MM.1S (cell line): Measurements from ENCODE around the gene DAO.

Experiments
- DNase-seq: peaks from one replicate; pipeline ENCODE4 v3.0.0-alpha.2; 2015
- H2AFZ ChIP-seq: fragments of 300-600 bp; sonication (generic); 2 replicates; pipeline ENCODE4 v1.6.0; 2016; ENCODE audit warnings: antibody characterized with exemption, low read length
- H3F3A ChIP-seq: fragments of 300-600 bp; sonication (generic); 2 replicates; pipeline ENCODE4 v1.6.1; 2016; ENCODE audit warnings: mild to moderate bottlenecking, antibody characterized with exemption, low read length, moderate library complexity, mixed read lengths; ENCODE audit not compliant: insufficient read depth
- H3K27ac ChIP-seq: fragments of 300-600 bp; sonication (generic); 2 replicates; pipeline ENCODE4 v1.5.1; 2016; ENCODE audit warnings: mild to moderate bottlenecking, low read length
- H3K27me3 ChIP-seq: fragments of 300-600 bp; sonication (generic); replicated peaks from 2 replicates; pipeline ENCODE4 v1.6.0; 2016; ENCODE audit warnings: low read length; ENCODE audit not compliant: insufficient read depth
- H3K36me3 ChIP-seq: fragments of 300-600 bp; sonication (generic); replicated peaks from 2 replicates; pipeline ENCODE4 v1.6.1; 2016; ENCODE audit warnings: mild to moderate bottlenecking, low read length, mixed read lengths; ENCODE audit not compliant: insufficient read depth
- H3K4me1 ChIP-seq: fragments of 300-600 bp; sonication (generic); 2 replicates; pipeline ENCODE4 v1.6.1; 2016; ENCODE audit warnings: low read length, mixed read lengths
- H3K4me2 ChIP-seq: fragments of 300-600 bp; sonication (generic); 2 replicates; pipeline ENCODE4 v1.6.0; 2016; ENCODE audit warnings: low read depth, low read length
- H3K4me3 ChIP-seq: fragments of 300-600 bp; sonication (generic); 2 replicates; pipeline ENCODE4 v1.5.1; 2016; ENCODE audit warnings: low read length, mixed read lengths
- H3K79me2 ChIP-seq: fragments of 300-600 bp; sonication (generic); 2 replicates; pipeline ENCODE4 v1.6.1; 2016; ENCODE audit warnings: mixed run types, low read length, mixed read lengths
- H3K9ac ChIP-seq: fragments of 300-600 bp; sonication (generic); 2 replicates; pipeline ENCODE4 v1.6.1; 2016; ENCODE audit warnings: low read length, mixed read lengths
- H3K9me2 ChIP-seq: fragments of 300-600 bp; sonication (generic); replicated peaks from 2 replicates; pipeline ENCODE4 v1.6.1; 2016; ENCODE audit warnings: mild to moderate bottlenecking, low read length, mixed read lengths; ENCODE audit not compliant: insufficient read depth
- H3K9me3 ChIP-seq: fragments of 300-600 bp; sonication (generic); replicated peaks from 2 replicates; pipeline ENCODE4 v1.6.1; 2016; ENCODE audit warnings: mild to moderate bottlenecking, low read length, mixed read lengths; ENCODE audit not compliant: insufficient read depth
- H4K20me1 ChIP-seq: fragments of 300-600 bp; sonication (generic); 2 replicates; pipeline ENCODE4 v1.6.1; 2016; ENCODE audit warnings: mild to moderate bottlenecking, low read length, moderate library complexity, mixed read lengths; ENCODE audit not compliant: insufficient read depth
- EZH2 ChIP-seq: fragments of 300-600 bp; sonication (generic); optimal IDR thresholded peaks from 2 replicates; pipeline ENCODE3; 2017; ENCODE audit warnings: low read depth, mild to moderate bottlenecking, antibody characterized with exemption, low read length, mixed read lengths
- EZH2phosphoT487 ChIP-seq: fragments of 300-600 bp; sonication (generic); IDR thresholded peaks from 2 replicates; pipeline ENCODE4 v1.6.1; 2018; ENCODE audit warnings: antibody characterized with exemption, low read length
- TF ChIP-seq, protein P1 (sequence below): fragments of 300-600 bp; sonication (generic); IDR thresholded peaks from 2 replicates; pipeline ENCODE4 v1.5.1; 2016; ENCODE audit warnings: antibody characterized with exemption, low read length, mixed read lengths

The DAO gene

DNA sequence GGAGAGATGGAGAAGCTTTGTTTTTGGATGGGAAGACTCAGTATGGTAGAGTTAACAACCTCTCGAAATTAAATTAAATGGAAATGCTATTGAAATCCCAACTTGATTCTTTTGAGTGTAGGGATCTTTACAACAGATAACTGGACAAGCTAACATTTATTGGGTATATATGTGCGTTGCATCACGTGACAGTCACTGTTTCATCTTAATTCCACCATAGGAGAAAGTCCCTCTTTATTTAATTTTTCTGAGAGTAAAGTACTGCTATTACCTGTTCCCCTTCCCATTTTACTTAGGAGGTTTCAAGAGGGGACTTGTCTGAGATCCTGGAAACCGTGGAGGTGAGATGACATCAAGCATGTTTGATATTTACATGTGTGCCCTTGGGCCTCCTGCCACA, 11.1 kb upstream of the DAO start:
- H3K9me3 ChIP-seq: no peaks in the 10 kb centered on the region
- H3F3A ChIP-seq: no peaks in the 10 kb centered on the region
- H3K27me3 ChIP-seq: no peaks in the 10 kb centered on the region
- H3K4me1 ChIP-seq: no peaks in the 10 kb centered on the region
- no peak overlapping the region for H3K4me2 ChIP-seq
- no peak overlapping the region for H3K27ac ChIP-seq
- no peak overlapping the region for H2AFZ ChIP-seq
- DNase-seq: no peak
- no peaks in the 10 kb centered on the region for H3K79me2 ChIP-seq
- TF ChIP-seq, protein P1, sequence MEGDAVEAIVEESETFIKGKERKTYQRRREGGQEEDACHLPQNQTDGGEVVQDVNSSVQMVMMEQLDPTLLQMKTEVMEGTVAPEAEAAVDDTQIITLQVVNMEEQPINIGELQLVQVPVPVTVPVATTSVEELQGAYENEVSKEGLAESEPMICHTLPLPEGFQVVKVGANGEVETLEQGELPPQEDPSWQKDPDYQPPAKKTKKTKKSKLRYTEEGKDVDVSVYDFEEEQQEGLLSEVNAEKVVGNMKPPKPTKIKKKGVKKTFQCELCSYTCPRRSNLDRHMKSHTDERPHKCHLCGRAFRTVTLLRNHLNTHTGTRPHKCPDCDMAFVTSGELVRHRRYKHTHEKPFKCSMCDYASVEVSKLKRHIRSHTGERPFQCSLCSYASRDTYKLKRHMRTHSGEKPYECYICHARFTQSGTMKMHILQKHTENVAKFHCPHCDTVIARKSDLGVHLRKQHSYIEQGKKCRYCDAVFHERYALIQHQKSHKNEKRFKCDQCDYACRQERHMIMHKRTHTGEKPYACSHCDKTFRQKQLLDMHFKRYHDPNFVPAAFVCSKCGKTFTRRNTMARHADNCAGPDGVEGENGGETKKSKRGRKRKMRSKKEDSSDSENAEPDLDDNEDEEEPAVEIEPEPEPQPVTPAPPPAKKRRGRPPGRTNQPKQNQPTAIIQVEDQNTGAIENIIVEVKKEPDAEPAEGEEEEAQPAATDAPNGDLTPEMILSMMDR: no peak
- H3K36me3 ChIP-seq: no peaks in the 10 kb centered on the region
- H4K20me1 ChIP-seq: no peaks in the 10 kb centered on the region
- no peak overlapping the region for H3K4me3 ChIP-seq
- H3K9me2 ChIP-seq: no peaks in the 10 kb centered on the region
- H3K9ac ChIP-seq: no peak overlapping the region

DNA sequence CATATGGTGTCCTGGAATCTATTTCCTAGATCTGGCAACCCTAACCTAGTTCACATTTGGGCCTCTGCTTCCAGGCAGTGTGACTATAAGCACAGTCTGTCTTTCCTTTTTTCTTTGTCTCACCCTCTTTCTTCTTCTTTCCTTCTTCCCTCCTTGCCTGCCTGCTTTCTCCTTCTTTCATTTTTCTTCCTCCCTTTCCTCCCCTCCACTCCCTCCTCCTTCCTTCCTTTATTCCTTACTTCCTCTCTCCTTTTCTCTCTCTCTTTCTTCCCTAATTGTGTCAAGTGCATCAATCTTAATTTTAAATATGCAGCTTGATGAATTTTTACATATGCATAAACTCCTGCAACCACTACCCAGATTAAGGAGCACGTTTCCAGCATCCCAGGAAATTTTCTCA, 4.6 kb upstream of the DAO start:
- Histone ChIP-seq H3K9me3 (no peaks in the 10 kb centered on the region), H3K27ac (no peak overlapping the region), H3K79me2 (no peaks in the 10 kb centered on the region), H3K4me3 (no peak overlapping the region), H3K4me2 (no peak overlapping the region), H3K4me1 (no peaks in the 10 kb centered on the region), H3K9me2 (no peaks in the 10 kb centered on the region), H3K36me3 (no peaks in the 10 kb centered on the region), H3F3A (no peaks in the 10 kb centered on the region), H2AFZ (no peak overlapping the region), H4K20me1 (no peaks in the 10 kb centered on the region), H3K9ac (no peak overlapping the region), H3K27me3 (no peaks in the 10 kb centered on the region)
- no peak for DNase-seq
- TF ChIP-seq, protein P1: no peak
- no peak for TF ChIP-seq EZH2
- no peak for TF ChIP-seq EZH2phosphoT487

DNA sequence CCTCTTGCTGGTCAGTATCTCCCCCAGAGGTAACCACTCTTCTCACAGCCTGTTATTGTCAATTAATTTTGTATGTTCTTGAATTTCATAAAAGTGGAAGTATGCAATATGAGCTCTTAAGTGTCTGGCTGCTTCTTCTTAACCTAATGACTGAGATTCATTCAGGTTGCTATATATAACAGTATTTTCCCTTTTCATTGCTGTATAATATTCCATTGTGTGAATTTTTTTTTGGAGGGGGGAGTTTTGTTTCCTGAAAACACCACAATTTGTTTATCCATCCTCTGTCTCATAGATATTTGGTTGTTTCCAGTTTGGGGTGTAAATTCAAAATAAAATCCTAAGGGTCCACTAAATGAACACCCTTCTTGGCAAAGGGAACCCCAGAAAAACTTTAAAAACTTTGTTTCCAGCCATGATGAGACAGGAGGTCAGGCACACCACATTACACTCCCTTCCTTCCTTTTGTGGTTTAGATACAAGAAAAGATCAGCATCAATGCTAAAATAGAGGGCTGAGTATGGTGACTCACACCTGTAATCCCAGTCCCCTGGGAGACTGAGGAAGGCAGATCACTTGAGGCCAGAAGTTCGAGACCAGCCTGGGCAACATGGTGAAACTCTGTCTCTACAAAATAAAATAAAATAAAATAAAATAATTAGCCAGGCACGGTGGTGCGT, 4.1 kb upstream of the DAO start:
- Histone ChIP-seq H3K4me3 (no peak overlapping the region), H2AFZ (no peak overlapping the region), H3K4me1 (no peaks in the 10 kb centered on the region), H3K27me3 (no peaks in the 10 kb centered on the region), H3K9me3 (no peaks in the 10 kb centered on the region), H3K9ac (no peak overlapping the region), H3K36me3 (no peaks in the 10 kb centered on the region), H3F3A (no peaks in the 10 kb centered on the region), H4K20me1 (no peaks in the 10 kb centered on the region), H3K27ac (no peak overlapping the region), H3K79me2 (no peaks in the 10 kb centered on the region), H3K9me2 (no peaks in the 10 kb centered on the region), H3K4me2 (no peak overlapping the region)
- TF ChIP-seq EZH2 (no peak), EZH2phosphoT487 (no peak)
- TF ChIP-seq, protein P1: no peak
- peak; percentile 10 for DNase-seq
